MM.1S (cell line): ENCODE results near the gene GNAS.
A peak's percentile ranks its signal among the peaks of the same experiment; 100 is the strongest.

Source experiments
- DNase-seq: peaks from one replicate; pipeline ENCODE4 v3.0.0-alpha.2; 2015
- H2AFZ ChIP-seq: fragments of 300-600 bp; sonication (generic); 2 replicates; pipeline ENCODE4 v1.6.0; 2016; ENCODE audit warnings: antibody characterized with exemption, low read length
- H3F3A ChIP-seq: fragments of 300-600 bp; sonication (generic); 2 replicates; pipeline ENCODE4 v1.6.1; 2016; ENCODE audit warnings: mild to moderate bottlenecking, antibody characterized with exemption, low read length, moderate library complexity, mixed read lengths; ENCODE audit not compliant: insufficient read depth
- H3K27ac ChIP-seq: fragments of 300-600 bp; sonication (generic); 2 replicates; pipeline ENCODE4 v1.5.1; 2016; ENCODE audit warnings: mild to moderate bottlenecking, low read length
- H3K27me3 ChIP-seq: fragments of 300-600 bp; sonication (generic); replicated peaks from 2 replicates; pipeline ENCODE4 v1.6.0; 2016; ENCODE audit warnings: low read length; ENCODE audit not compliant: insufficient read depth
- H3K36me3 ChIP-seq: fragments of 300-600 bp; sonication (generic); replicated peaks from 2 replicates; pipeline ENCODE4 v1.6.1; 2016; ENCODE audit warnings: mild to moderate bottlenecking, low read length, mixed read lengths; ENCODE audit not compliant: insufficient read depth
- H3K4me1 ChIP-seq: fragments of 300-600 bp; sonication (generic); 2 replicates; pipeline ENCODE4 v1.6.1; 2016; ENCODE audit warnings: low read length, mixed read lengths
- H3K4me2 ChIP-seq: fragments of 300-600 bp; sonication (generic); 2 replicates; pipeline ENCODE4 v1.6.0; 2016; ENCODE audit warnings: low read depth, low read length
- H3K4me3 ChIP-seq: fragments of 300-600 bp; sonication (generic); 2 replicates; pipeline ENCODE4 v1.5.1; 2016; ENCODE audit warnings: low read length, mixed read lengths
- H3K79me2 ChIP-seq: fragments of 300-600 bp; sonication (generic); 2 replicates; pipeline ENCODE4 v1.6.1; 2016; ENCODE audit warnings: mixed run types, low read length, mixed read lengths
- H3K9ac ChIP-seq: fragments of 300-600 bp; sonication (generic); 2 replicates; pipeline ENCODE4 v1.6.1; 2016; ENCODE audit warnings: low read length, mixed read lengths
- H3K9me2 ChIP-seq: fragments of 300-600 bp; sonication (generic); replicated peaks from 2 replicates; pipeline ENCODE4 v1.6.1; 2016; ENCODE audit warnings: mild to moderate bottlenecking, low read length, mixed read lengths; ENCODE audit not compliant: insufficient read depth
- H3K9me3 ChIP-seq: fragments of 300-600 bp; sonication (generic); replicated peaks from 2 replicates; pipeline ENCODE4 v1.6.1; 2016; ENCODE audit warnings: mild to moderate bottlenecking, low read length, mixed read lengths; ENCODE audit not compliant: insufficient read depth
- H4K20me1 ChIP-seq: fragments of 300-600 bp; sonication (generic); 2 replicates; pipeline ENCODE4 v1.6.1; 2016; ENCODE audit warnings: mild to moderate bottlenecking, low read length, moderate library complexity, mixed read lengths; ENCODE audit not compliant: insufficient read depth
- CTCF ChIP-seq: fragments of 300-600 bp; sonication (generic); IDR thresholded peaks from 2 replicates; pipeline ENCODE4 v1.5.1; 2016; ENCODE audit warnings: antibody characterized with exemption, low read length, mixed read lengths
- EZH2 ChIP-seq: fragments of 300-600 bp; sonication (generic); optimal IDR thresholded peaks from 2 replicates; pipeline ENCODE3; 2017; ENCODE audit warnings: low read depth, mild to moderate bottlenecking, antibody characterized with exemption, low read length, mixed read lengths
- EZH2phosphoT487 ChIP-seq: fragments of 300-600 bp; sonication (generic); IDR thresholded peaks from 2 replicates; pipeline ENCODE4 v1.6.1; 2018; ENCODE audit warnings: antibody characterized with exemption, low read length

The GNAS gene

GRCh38 chr20:58908221-58908620 is 55.7 kb downstream of the GNAS start:
- Histone ChIP-seq H3K4me2 (peak overlapping the region; percentile 84), H3K4me1 (peaks cover 68% of the 10 kb centered on the region), H3K9ac (peak overlapping the region; percentile 70), H3K79me2 (peaks cover 42% of the 10 kb centered on the region), H4K20me1 (no peaks in the 10 kb centered on the region), H3K27ac (peak overlapping the region; percentile 98), H3K9me2 (no peaks in the 10 kb centered on the region), H2AFZ (no peak overlapping the region), H3K9me3 (no peaks in the 10 kb centered on the region), H3K4me3 (peak overlapping the region; percentile 36; the same call in 1 of the 2 replicates), H3K36me3 (peaks cover 34% of the 10 kb centered on the region), H3K27me3 (no peaks in the 10 kb centered on the region), H3F3A (peaks cover 80% of the 10 kb centered on the region)
- TF ChIP-seq EZH2phosphoT487 (no peak), EZH2 (no peak), CTCF (no peak)
- peak; percentile 50 for DNase-seq

GRCh38 chr20:58908941-58909340 is 56.4 kb downstream of the GNAS start:
- Histone ChIP-seq H3F3A (peaks cover 73% of the 10 kb centered on the region), H2AFZ (no peak overlapping the region), H3K27ac (peak overlapping the region; percentile 98; the same call in 1 of the 2 replicates), H3K4me1 (peaks cover 60% of the 10 kb centered on the region), H4K20me1 (no peaks in the 10 kb centered on the region), H3K27me3 (no peaks in the 10 kb centered on the region), H3K4me3 (no peak overlapping the region), H3K4me2 (peak overlapping the region; percentile 84; the same call in 1 of the 2 replicates), H3K9me2 (no peaks in the 10 kb centered on the region), H3K9me3 (no peaks in the 10 kb centered on the region), H3K36me3 (peaks cover 29% of the 10 kb centered on the region), H3K79me2 (peaks cover 35% of the 10 kb centered on the region), H3K9ac (peak overlapping the region; percentile 70; the same call in 1 of the 2 replicates)
- TF ChIP-seq EZH2phosphoT487, result no peak
- TF ChIP-seq EZH2, result no peak
- DNase-seq, result no peak

- no peaks in the 10 kb centered on the region for H4K20me1 ChIP-seq
- H3K4me2 ChIP-seq, result no peak overlapping the region
- H3K79me2 ChIP-seq, result peaks cover 29% of the 10 kb centered on the region
- H2AFZ ChIP-seq, result no peak overlapping the region
- TF ChIP-seq EZH2 (no peak), CTCF (no peak), EZH2phosphoT487 (no peak)
- H3K9me2 ChIP-seq, result no peaks in the 10 kb centered on the region
- H3K36me3 ChIP-seq, result peaks cover 27% of the 10 kb centered on the region
- peaks cover 55% of the 10 kb centered on the region for H3K4me1 ChIP-seq
- no peak overlapping the region for H3K27ac ChIP-seq
- H3K9ac ChIP-seq, result no peak overlapping the region
- H3K4me3 ChIP-seq, result no peak overlapping the region
- no peak for DNase-seq
- no peaks in the 10 kb centered on the region for H3K27me3 ChIP-seq
- H3K9me3 ChIP-seq, result no peaks in the 10 kb centered on the region
- H3F3A ChIP-seq, result peaks cover 69% of the 10 kb centered on the region
Measured at GRCh38 chr20:58909585-58909984, 57.1 kb downstream of the GNAS start.

GRCh38 chr20:58910473-58910872 is 58.0 kb downstream of the GNAS start:
- peaks cover 46% of the 10 kb centered on the region for H3K4me1 ChIP-seq
- H4K20me1 ChIP-seq, result no peaks in the 10 kb centered on the region
- peaks cover 23% of the 10 kb centered on the region for H3K36me3 ChIP-seq
- TF ChIP-seq CTCF, result no peak
- no peak for TF ChIP-seq EZH2phosphoT487
- TF ChIP-seq EZH2, result no peak
- no peaks in the 10 kb centered on the region; the same call in 1 of the 2 replicates for H3K9me3 ChIP-seq
- H3K9ac ChIP-seq, result no peak overlapping the region
- H3K4me2 ChIP-seq, result no peak overlapping the region
- H3K27ac ChIP-seq, result no peak overlapping the region
- no peak for DNase-seq
- no peak overlapping the region for H2AFZ ChIP-seq
- H3K9me2 ChIP-seq, result no peaks in the 10 kb centered on the region
- H3K79me2 ChIP-seq, result peaks cover 20% of the 10 kb centered on the region
- H3K4me3 ChIP-seq, result no peak overlapping the region
- H3F3A ChIP-seq, result peaks cover 60% of the 10 kb centered on the region
- no peaks in the 10 kb centered on the region for H3K27me3 ChIP-seq
